HG03442 (cell line): ENCODE data around the gene C1RL.

Experiments
- ATAC-seq: cut with Tn5 transposase; IDR thresholded peaks from one replicate; pipeline ENCODE4 v1.9.1; 2021; ENCODE audit warnings: mild to moderate bottlenecking, moderate library complexity; ENCODE audit not compliant: unreplicated experiment

The C1RL gene

DNA sequence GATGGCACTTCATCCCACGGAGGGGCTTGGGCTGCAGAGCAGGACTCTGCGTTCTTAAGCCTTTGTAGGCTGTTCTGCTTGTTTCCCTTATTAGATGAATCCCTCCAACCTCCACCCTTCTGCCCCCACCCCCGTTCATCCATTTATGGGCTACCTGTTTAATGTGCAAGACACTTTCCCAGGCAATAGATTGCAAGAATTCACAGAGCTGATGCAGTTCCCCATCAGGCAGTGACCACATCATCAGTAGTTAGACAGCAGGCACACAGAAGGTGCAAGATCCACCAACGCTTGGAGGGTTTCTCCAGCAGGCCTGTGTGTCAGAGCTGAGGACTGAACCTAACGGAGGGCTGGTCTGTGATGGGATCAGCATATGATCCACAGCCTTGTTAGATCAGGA, 15.5 kb downstream of the C1RL start:
- ATAC-seq, result no peak

DNA sequence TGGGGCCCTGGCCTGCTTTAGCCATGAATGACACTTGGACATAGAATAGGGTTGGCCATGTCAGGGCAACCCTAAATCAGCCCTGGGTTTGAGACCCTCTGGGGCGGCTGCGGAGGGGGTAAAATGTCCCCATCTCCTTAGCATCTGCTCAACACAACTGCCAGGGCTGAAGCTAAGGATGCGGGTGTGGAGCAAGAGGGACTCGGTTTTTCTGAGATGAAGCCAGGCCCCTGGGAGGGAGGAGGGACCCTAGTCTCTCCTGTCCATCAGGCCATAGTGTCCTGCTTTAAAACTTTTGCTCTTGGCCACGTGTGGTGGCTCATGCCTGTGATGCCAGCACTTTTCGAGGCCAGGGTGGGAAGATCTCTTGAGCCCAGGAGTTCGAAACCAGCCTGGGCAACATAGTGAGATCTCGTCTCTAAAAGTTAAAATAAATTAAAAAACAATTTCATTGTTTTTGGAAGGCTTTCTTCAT, 16.0 kb downstream of the C1RL start:
- no peak for ATAC-seq

DNA sequence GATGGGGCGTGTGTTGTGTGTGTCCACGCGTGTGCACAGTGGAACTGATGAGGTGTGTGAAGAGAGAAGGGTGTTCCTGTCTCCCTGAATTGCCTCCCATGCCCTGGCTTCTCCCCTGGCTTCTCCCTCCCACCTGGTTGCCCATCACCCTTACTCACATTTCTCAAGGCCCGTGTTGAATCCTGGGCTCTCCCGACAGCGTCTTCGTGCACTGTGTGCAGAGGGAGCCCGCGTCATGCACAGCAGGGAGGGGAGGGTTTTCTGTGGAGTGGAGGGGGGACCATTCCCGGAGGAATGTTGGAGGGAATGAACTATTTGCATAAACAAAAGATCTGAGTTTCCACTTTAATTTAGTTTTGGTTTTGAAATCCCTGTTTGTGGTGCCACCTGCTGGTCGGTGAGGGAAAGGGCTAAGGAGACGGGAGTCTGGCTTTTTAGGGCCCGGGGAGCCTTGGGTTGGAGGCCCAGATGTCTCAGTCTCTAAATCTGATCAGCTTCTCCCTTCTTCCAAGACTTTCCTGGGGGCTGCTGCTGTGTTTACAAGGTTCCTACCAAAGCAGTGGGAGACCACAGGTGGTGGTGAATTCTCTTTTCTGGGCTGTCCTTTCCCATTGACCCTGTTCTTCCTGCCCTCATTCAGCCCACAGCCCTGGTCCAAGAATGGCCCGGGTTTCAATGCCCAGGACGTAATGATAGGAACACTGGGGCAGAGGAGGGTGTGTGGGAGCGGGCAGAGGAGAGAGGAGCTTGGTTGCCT, 16.6 kb downstream of the C1RL start, which contains the start of gene C1R:
Gene C1R (minus strand): TSS at position 217 of the 757 bp plus-strand sequence. CDS start 57 bp downstream, at position 160.
- ATAC-seq, result no peak

DNA sequence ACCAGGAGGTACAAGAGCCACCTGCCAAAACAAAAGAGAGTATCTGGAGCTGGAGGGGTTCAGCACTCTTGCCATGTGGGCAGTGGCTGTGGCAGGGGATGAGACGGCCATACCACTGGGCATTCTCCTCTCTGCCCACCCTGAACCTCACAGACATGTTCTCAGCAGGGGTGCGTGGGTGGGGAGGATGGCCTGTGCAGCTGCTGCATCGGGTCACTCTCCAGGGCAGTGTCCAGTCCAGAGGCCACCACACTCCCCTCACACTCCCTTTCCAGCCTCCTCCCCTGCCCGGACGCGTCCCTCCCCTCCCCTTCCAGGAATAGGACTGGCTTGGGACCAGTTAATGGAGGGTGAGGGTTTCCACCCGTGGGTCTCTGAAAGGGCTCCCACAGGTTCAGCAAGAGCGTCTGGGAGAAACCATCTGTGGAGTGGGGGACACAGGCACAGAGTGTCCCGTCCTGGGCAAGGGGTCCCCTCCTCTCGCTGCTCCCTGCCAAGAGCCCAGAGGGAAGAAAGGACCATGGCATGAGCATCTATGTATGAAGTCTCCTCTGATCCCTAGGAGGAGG, 17.3 kb downstream of the C1RL start:
- ATAC-seq, result no peak

DNA sequence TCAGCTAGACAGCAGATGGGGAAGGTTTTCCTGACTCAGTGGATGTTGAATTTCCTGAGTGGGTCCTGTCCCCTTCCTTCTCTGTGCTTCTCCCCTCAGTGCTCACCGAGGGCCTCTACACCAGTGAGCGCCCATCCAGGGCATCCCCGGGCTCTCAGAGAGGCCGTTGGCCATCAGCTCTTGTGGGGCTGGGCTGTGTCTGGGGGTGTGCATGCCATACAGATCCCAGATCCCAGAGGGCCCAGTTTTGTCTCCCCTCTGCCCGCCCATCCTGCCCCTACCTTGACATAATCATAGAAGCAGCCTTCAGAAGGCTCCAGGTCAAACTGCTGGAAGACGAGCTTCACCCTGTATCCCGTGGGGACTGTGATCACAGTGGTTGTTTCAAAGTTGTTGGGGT, 17.8 kb downstream of the C1RL start:
- ATAC-seq, result no peak

DNA sequence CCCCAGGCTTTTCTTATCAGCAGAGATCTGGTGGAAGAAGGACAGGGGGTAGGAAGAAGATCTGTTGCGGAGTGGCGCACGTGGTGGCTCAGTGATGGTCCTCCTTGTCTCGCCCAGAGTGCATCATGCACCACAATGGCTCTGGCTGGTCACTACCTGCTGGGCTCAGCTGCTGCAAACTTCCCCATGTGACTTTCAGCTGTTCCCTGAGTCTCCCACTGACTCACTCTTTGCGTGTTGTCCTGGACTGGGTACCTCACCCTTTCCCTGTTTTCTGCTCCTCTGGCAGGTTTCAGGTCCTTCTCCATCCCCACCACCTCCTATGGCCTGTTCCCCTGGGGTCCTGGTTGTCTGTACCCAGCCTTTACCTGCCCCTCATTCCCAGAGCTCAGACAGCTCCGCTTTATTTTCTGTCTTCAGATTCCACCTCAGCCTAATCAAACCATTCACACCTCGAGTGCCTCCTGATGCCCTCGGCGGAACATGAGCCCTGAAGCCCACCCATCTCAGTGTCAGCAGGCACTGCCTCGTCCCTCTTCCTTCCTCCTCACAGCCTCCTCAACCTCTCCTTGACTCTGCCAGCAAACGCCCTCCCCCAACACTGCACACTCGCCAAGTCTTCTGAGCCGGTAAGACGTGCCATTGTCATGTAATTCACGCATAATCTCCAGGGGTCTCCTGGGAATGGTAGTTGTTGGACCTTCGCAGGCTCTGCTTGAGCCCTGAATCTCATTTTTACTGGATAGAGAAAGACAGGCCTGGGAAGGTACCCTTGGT, 18.6 kb downstream of the C1RL start:
- ATAC-seq, result no peak

DNA sequence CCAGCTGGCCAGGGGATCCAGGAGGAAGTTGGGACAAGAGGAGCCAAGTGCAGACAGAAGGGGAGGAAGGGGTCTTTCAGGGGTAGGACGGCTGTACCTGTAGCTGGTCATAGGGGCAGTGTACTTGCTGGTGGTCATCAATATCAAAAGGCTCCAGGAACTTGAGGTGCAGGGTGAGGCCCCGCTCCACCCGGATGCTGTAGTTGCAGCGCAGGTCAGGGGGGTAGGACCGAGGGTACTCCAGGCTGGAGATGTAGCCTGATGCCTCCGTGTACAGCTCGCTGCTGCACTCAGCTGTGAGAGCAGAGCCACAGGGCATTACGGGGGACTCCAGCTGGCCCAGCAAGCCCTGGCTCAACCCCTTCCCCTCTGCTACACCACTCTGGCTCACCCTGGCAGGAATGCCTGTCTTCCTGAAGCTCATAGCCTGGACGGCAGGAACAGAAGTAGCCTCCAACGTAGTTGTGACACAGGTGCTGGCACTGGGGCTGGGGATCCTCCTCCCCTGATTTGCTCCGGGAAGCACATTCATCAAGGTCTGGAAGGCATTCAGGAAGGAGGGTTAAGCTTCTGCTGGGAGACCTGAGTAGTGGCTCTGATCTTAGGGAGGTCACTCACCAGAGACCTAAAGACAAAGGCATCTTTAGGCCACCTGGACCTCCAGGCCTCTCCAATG, 19.7 kb downstream of the C1RL start:
- no peak for ATAC-seq

DNA sequence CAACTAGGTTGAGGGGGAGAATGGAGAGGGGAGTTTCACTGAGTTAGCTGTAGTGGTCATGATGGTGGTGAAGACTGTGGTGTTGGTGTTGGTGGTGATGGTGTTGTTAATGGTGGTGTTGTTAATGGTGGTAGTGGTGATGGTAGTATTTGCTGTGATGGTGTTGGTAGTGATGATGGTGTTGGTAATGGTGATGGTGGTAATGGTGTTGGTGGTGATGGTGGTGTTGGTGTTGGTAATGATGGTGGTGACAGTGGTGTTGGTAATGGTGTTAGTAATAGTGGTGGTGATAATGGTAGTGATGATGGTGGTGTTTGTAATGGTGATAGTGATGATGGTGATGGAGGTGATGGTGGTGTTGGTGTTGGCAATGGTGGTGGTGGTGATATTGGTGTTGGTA, 25.9 kb downstream of the C1RL start:
- no peak for ATAC-seq

DNA sequence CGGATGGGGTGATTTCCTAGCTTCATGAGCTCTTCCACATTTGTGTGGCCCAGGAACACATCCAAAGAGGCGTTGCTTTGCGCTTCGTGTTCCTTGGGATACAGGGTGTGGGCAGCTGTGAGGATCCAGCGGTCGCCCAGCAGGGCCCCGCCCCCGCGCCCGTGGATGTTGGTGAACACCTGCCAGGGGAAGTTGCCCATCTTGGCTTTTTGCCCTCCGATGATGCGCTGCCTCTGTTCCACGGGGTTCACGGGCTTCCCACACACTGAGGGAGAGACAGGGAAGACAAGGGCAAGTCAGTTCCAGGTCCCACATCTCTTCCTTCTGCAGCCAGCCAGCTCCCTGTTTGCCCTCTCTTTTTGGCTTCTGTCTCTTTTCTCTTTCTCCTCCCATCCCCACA, 28.0 kb downstream of the C1RL start:
- ATAC-seq, result no peak

DNA sequence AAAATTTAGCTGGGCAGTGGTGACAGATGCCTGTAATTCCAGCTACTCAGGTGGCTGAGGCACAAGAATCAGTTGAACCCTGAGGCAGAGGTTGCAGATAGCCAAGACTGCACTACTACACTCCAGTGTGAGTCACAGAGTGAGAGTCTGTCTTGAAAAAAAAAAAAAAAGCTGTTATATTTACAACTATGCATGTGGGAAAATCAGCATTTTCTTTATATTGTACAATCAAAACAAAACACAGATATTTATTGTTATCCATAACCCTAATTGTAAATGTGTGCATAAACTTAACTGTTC, 29.2 kb downstream of the C1RL start:
- ATAC-seq, result no peak

DNA sequence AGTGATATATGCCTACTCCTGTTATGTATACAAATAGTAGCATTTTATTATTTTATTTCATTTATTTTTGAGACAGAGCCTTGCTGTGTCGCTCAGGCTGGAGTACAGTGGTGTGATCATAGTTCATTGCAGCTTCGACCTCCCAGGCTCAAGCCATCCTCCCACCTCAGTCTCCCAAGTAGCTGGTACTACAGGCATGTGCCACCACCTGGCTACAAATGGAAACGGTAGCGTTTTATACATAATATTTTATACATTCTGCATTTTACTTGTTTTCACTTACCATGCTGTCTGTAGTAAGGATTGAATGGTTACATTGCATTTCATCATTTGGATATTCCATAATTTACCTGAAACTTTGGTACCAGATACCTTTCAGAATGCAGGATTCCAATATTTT, 30.9 kb downstream of the C1RL start:
- no peak for ATAC-seq

DNA sequence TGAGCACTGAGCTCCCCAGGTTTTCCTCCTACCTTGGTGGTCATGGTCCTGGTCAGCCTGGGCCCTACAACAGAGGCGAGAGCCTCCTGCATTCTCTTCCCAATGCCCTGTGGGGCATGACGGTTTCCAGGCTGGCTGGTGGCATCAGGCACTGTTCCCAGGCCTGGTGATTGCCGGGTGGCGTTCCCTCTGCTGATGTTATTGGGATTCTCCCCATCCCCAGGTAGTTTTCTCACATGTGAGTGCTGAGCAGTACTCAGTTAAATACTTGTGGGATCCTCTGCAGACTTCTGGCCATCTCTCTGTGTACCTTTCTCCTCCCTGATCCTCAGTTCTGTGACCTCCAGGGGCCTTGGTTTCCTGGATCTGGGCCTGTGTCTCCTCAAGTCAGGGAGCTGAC, 32.5 kb downstream of the C1RL start:
- no peak for ATAC-seq

DNA sequence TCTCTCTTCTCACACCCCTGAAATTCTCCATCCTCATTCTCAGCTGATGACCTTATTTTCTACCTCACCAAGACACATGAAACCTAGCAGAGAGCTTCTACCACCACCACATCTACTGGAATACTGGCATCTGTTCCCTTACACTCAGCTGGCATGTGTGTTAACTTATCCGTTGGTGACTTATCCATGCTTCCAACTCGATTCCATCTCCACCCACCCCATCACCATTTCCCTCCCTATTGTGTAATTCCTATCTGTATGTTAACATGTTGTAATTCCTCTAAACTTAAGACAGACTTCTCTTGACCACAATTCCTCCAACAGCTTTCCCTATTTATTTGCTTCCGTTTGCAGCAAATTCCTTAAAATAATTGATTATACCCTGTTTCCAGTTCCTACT, 33.1 kb downstream of the C1RL start:
- no peak for ATAC-seq

DNA sequence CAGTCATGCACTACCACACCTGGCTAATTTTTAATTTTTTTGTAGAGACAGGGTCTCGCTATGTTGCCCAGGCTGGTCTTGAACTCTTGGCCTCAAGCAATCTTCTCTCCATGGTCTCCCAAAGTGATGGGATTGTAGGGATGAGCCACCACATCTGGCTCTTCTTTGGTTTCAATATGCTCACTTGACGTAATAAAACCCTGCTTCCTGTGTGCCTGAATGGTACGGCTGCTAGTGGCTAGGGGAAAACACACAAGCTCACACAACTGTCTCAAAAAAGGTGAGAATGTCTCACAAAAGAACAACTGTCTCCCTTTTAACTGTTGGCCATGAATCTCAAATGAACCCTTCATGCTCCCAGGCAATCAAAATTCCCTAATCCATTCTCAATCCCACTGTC, 33.5 kb downstream of the C1RL start:
- ATAC-seq, result no peak

DNA sequence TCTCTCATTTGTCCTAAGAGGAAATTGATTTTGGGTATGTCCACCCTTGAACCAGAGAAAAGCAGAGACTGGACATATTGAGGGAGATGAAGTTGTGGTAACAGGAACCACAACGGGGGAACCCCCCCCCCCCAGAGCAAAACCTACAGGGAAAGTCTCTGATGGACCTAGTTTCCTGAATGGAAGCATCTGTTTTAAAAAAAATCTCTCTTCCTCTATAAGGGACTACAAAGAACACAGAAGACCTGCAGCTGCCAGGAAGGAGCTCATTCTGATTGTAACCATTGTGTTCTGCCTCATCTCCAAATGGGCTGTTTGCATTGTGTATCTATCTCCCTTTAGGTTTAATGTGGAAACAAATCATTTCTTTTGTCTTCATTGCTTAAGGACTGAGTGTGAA, 35.1 kb downstream of the C1RL start:
- no peak for ATAC-seq

DNA sequence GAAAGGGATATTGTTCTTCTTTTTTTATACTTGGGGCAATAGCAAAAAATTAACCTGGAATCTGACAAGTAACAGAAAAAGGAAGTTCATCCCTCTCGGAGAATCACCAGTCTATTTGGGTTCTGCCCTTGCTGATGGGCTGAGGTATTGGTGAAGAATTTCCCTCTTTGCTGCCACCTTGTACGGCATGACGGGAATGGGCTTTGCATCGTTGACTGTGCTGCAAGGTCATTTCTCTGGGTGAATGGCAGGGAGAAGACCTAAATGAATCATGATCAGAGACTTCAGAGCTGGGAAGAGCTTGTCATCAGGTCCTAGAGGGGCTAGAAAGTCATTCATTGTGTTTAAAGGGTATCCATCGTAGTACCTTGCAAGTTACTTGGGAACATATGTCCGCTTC, 36.5 kb downstream of the C1RL start:
- ATAC-seq, result no peak

DNA sequence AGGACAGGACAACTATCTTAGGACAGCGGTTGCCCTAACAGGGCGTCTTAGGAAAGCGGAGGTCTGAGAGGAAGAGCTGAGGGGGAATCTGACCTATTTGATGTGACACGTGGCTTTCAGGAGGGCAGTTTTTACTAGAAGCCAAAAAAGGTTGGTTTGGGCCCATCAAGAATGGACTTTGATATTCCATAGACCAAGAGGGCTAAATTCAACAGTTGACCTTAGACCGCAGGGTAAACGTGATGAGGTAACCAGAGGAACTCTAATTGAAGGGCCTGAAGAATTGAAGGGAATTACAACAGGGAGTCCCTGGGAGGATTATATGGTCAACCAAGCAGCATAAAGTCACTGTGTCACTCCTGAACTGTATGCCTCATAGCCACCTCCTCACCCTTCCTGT, 37.0 kb downstream of the C1RL start:
- ATAC-seq, result no peak

DNA sequence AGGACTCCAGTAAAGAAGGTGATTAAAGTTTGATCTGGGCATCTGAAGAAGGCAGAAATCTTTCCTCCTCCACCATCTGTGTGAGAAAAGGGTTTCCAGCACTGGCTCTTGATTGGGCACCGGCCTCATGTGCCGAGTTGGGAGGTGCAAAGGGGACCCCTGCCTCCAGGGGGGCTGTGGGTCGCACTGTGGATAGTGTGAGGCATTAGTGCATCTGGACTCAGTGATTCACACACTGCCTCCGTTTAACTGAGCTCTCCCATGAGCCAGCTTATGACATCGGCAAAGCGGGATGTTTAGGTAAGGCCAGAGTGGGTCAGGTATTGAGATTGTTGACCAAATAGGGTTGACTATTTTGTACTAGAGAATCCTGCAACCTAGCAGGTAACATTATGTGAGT, 39.6 kb downstream of the C1RL start:
- ATAC-seq, result no peak

DNA sequence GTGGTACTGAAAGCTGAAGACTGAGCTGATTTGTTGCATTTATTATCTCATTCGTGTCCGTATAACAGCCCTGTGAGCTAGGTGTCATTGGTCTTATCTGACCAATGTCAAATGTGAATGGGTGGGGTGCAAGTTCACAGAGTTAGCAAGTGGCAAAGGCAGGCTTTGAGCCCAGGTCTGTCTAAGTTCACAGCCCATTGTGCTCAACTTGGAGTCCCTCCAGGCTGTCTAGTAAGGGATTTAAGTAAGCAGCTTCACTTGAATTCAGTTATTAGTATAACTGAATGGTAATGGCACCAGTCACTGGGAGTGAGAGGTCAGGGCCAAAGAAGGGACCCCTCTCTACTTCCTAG, 40.0 kb downstream of the C1RL start:
- no peak for ATAC-seq

DNA sequence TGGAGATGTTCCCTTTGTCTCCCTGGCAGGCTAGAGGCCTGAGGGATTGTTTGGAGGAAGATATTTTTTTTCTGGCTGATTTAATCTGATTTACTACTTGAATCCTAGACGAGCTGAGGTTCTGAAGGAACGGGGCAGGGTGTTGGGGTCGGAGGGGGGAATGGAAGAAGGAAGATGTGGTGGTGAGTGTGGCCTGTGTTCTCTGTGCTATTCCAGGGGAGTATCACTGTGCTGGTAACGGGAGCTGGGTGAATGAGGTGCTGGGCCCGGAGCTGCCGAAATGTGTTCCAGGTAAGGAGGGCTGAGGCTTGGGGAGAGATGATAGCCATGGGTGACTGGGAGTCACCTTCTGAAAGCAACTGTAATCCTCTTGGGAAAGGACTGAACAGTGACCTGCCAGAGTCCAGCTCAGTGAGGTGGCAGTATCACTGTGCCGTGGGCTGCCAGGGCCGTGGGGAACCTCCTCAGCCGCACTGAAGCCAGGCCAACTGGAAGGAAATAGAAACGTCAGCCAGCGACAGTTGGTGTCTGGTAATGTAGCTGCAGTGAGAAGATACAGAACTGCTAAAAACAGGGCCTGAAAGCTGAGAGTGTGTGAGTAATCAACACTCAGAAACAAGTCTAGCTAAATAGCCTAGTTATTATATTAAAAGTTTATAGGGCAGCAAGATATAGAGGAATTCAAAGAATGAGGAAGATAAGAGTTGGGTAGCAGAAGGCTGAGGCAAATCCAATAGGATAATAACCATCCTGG, 40.6 kb downstream of the C1RL start:
- no peak for ATAC-seq

DNA sequence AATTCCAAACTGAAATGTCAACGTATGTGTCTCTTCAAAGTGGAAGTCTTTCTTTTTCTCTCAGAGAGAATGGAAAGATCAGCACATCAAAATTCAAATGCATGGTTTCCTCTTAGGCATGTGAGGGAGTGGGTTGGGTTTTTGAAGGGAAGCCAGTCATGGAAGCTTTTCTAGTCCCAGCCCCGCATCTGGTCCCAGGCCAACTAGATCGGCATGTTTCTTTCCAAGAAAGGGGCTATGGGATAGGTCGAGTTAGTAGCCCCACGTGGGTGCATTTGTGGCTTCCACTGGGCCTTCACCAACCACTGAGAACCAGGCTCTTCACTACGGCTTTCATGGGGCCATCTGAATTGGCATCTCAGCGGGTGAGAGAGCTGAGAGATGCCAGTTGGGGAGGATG, 41.9 kb downstream of the C1RL start:
- no peak for ATAC-seq
